Activated CD4-positive, alpha-beta T cell treated with anti-CD3 and anti-CD28 coated beads, Interleukin-2, amount 10 ng/mL, durations not matched to agents 24 days and 14 days (primary cell): ENCODE results near the gene TUBA3D. TPM values are rescaled to one million over a fixed set of nuclear protein-coding genes. Genes with fewer than 3 reads are reported as not detected.
"Not testable (repeated sequence)": the region's sequence is repeated elsewhere in the genome, so short reads cannot be mapped to it uniquely, and the experiment has no call there.

ENCODE experiments used
- DNase-seq: peaks from one replicate; pipeline ENCODE4 v3.0.0; 2022
- H3K27ac Mint-ChIP-seq: one replicate; pipeline ENCODE4 v1.8.0; 2022; ENCODE audit warnings: mild to moderate bottlenecking, mixed read lengths
- H3K27me3 Mint-ChIP-seq: one replicate; pipeline ENCODE4 v1.8.0; 2022; ENCODE audit warnings: mixed read lengths
- H3K36me3 Mint-ChIP-seq: one replicate; pipeline ENCODE4 v1.8.0; 2022; ENCODE audit warnings: low read depth, mild to moderate bottlenecking, mixed read lengths
- H3K4me1 Mint-ChIP-seq: one replicate; pipeline ENCODE4 v1.8.0; 2021; ENCODE audit warnings: mixed read lengths
- H3K4me3 Mint-ChIP-seq: one replicate; pipeline ENCODE4 v1.8.0; 2022; ENCODE audit warnings: mild to moderate bottlenecking, moderate library complexity, mixed read lengths
- H3K9me3 Mint-ChIP-seq: one replicate; pipeline ENCODE4 v1.8.0; 2021; ENCODE audit warnings: mixed read lengths
- intact Hi-C: fragments of 100-400 bp; cut with micrococcal nuclease; formaldehyde crosslinking; loops from one replicate; pipeline ENCODE4 v1.15.1; 2023
- total RNA-seq: library from RNA; stranded (reverse); gene quantifications from 2 replicates; pipeline ENCODE4 v1.2.3, GENCODE V29; 2022

TUBA3D gene
- total RNA-seq, 1 donor from 2014 or later: not detected

DNA sequence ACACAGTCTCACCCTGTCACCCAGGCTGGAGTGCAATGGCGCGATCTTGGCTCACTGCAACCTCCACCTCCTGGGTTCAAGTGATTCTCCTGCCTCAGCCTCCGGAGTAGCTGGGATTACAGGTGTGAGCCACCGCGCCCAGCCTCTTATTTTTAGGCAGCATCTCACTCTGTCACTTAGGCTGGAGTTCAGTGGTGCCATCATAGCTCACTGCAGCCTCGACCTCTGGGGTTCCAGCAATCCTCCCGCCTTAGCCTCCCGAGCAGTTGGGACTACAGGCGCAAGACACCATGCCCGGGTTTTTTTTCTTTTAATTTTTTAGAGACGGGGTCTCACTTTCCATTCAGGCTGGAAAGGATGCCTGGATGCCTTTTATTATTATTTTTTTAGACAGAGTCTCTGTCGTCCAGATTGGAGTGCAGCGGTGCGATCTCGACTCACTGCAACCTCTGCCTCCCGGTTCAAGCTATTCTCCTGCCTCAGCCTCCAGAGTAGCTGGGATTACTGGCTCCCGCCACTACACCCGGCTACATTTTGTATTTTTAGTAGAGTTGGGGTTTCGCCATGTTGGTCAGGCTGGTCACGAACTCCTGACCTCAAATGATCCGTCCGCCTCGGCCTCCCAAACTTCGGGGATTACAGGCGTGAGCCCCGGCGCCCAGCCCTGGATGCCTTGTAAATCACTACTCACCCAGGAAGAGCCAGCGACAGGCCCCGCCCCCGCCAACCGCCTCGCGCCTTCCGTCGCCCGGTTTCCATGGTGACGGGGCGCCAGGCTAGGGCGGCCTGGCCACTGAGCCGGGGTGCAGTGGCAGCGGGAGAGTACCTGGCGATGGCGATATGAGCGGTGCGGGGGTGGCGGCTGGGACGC, 51.4 kb downstream of the TUBA3D start, which contains the start of gene CCDC74A:
Gene CCDC74A, plus strand, starts transcription at position 758 of the 871 bp plus-strand sequence. Its CDS starts 83 bp downstream, at position 841.
- not testable (repeated sequence) for H3K27me3 Mint-ChIP-seq, H3K9me3 Mint-ChIP-seq, H3K36me3 Mint-ChIP-seq
- Mint-ChIP-seq H3K4me1 (peaks cover 11% of the 10 kb centered on the region), H3K27ac (peak within 1 kb of the TSS; percentile 75), H3K4me3 (peak within 1 kb of the TSS; percentile 87)
- intact Hi-C loops: loop anchor here (2.0 kb wide), 1 partner anchor 35 kb away; the partner anchor contains the start of gene MZT2A
- DNase-seq: peak; percentile 96

DNA sequence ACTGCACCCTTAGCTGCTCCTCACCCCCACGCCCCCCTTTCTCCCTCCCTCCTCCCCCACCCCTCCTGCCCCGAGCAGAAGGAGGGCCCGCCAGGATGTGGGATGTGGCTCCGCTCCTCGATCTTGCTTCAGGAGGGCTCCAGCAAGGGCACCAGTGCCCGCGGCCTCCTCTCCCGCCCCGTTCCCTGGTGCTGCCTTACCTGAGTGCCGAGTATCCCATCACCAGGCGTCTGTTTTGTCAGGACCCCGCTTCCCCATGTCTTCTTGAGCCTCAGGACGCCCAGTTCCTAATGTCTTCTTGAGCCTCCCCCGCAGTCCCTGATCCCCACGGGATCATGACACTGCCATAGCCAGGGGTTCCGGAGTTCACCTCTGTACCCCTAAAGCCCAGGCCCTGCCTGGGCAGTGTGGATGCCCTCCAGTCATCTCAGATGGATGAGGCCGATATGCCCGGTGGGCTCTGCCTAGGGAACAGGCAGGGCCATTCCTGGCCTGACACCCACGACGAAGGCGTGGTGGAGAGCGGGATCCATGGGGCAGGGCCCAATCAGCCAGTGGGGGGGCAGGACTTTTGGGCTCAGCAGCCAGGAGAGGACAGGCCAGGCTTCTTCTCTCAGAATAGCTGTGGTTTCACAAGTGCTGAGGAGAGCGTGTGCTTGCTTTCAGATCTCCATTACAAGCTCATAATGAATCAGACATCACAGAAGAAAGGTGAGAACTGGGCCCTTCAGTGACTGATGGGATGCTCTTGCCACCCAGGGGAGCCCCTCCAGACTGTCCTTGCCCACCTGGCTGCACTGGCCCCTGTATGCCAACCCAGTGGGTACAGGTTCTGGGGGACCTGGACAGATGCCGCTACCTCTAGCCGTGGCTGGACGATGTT, 53.3 kb downstream of the TUBA3D start:
- H3K36me3 Mint-ChIP-seq, H3K27me3 Mint-ChIP-seq, intact Hi-C loops, H3K9me3 Mint-ChIP-seq, DNase-seq: not testable (repeated sequence)
- H3K27ac Mint-ChIP-seq: peak overlapping the region; percentile 10
- peaks cover 11% of the 10 kb centered on the region for H3K4me1 Mint-ChIP-seq
- peak overlapping the region; percentile 74 for H3K4me3 Mint-ChIP-seq

DNA sequence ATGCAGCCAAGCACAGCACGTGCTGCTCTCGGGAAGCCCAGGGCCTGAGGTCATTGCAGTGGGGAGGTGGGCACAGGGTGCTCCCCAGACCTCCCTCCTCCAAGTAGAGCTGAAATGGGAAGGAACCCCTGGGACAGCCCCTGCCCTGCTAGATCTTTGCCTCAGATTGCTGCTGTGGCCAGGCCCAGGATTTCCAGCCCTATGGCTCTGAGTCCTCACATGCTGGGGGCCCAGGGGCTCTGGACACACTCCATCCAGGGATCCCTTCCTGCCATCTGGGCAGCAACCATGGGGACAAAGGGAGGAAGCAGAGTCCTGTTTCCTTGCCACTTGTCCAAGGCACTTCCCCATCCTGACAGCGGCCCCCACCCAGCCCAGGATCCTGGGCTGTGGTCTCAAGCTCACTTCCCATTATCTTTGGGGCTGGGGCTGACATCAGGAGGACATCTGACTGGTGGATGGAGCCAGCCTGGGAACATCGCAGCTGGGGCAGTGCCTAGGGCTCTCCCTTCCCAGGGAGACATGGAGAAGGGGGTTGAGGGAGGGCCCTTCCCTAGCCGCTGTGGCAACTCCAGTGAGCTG, 54.0 kb downstream of the TUBA3D start:
- H3K9me3 Mint-ChIP-seq, DNase-seq, intact Hi-C loops, H3K4me3 Mint-ChIP-seq, H3K27ac Mint-ChIP-seq, H3K36me3 Mint-ChIP-seq, H3K27me3 Mint-ChIP-seq: not testable (repeated sequence)
- peaks cover 11% of the 10 kb centered on the region for H3K4me1 Mint-ChIP-seq

DNA sequence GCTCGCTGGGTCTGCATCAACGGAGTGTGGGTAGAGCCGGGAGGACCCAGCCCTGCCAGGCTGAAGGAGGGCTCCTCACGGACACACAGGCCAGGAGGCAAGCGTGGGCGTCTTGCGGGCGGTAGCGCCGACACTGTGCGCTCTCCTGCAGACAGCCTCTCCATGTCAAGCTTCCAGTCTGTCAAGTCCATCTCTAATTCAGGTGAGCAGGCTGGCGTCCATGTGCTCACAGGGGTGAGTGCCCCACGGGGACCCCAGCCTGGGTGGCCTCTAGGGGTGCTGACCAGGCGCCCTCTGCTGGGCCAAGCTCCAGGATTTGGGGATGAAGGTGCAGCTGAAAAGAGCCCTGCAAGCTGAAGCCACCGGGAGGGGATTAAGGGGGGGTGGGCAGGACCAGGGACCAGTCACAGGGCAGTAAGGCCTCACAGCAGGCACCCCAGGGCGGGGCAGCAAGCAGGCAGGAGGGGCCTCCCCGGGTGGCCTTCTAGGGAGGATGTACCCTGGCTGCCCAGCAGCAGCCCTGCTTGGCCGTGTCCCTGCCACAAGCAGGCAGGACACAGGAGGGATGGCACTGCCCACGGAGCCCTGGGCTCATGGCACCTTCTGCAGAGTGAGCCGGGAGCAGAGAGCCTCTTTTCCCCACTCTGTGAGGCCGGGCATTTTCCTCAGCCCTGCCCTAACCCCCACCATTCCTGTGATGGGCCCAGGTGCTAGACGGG, 54.9 kb downstream of the TUBA3D start:
- peaks cover 11% of the 10 kb centered on the region for H3K4me1 Mint-ChIP-seq
- H3K27ac Mint-ChIP-seq, H3K27me3 Mint-ChIP-seq, DNase-seq, H3K9me3 Mint-ChIP-seq, H3K36me3 Mint-ChIP-seq, intact Hi-C loops, H3K4me3 Mint-ChIP-seq: not testable (repeated sequence)

DNA sequence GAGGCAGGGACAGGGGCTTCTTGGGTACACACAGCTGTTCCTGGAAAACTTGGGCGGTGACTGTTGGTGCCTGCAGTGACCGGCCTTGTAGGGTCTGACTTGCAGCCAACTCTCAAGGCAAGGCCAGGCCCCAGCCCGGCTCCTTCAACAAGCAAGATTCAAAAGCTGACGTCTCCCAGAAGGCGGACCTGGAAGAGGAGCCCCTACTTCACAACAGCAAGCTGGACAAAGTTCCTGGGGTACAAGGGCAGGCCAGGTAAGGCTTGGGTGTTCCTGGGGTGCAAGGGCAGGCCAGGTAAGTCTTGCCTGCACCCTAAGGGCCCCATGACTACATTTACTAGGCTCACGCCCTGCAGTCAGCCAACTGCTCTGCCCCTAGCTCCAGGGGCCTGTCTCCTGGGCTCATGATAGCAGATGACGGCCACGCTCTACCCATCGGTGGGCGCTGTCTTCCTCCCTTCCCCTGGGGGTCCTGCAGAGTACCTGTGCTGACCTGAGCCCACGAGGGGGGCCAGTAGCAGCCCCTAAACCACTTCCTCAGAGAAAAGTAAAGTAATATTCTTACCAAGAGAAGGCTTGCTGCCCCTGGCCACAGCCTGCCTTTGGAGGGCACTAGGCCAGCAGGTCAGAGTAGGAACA, 55.7 kb downstream of the TUBA3D start:
- H3K36me3 Mint-ChIP-seq, H3K9me3 Mint-ChIP-seq, intact Hi-C loops, DNase-seq, H3K27ac Mint-ChIP-seq, H3K4me3 Mint-ChIP-seq, H3K27me3 Mint-ChIP-seq: not testable (repeated sequence)
- H3K4me1 Mint-ChIP-seq: peaks cover 11% of the 10 kb centered on the region

Other genes with a start within 250 kb of the TUBA3D start
- not detected in 2 replicates for gene RAB6D, start 112.0 kb upstream of the TUBA3D start, total RNA-seq
- gene MZT2A, start 16.3 kb downstream of the TUBA3D start, total RNA-seq: 108 and 110 TPM in 2 replicates
- gene CCDC74A, start 51.8 kb downstream of the TUBA3D start, total RNA-seq: 1.5 and 2.3 TPM in 2 replicates